IMR-90 (cell line): Measurements from ENCODE around the gene VASN. TPM values are rescaled to one million over a fixed set of nuclear protein-coding genes. Genes with fewer than 3 reads are reported as not detected.

Experiments
- ATAC-seq: fragments of 200-7000 bp; cut with Tn5 transposase; 2 replicates; pipeline ENCODE4 v1.9.1; 2020; ENCODE audit warnings: low read depth, mild to moderate bottlenecking, moderate library complexity
- BruUV-seq: library from RNA; stranded (reverse); fragments of 400-500 nt; replicated peaks from 2 replicates; lab custom pipeline; 2021; lab: Mats Ljungman, UMichigan
- CTCF ChIA-PET: fragments of 300-600 bp; formaldehyde crosslinking; extraction: SDS; loops from one replicate; lab custom pipeline; 2021; ENCODE audit warnings: antibody characterized with exemption; lab: Yijun Ruan, JAX
- POLR2A ChIA-PET: fragments of 300-600 bp; sonication (Branson Sonifier 250); formaldehyde crosslinking; loops from one replicate; lab custom pipeline; 2022; ENCODE audit warnings: antibody characterized with exemption; ENCODE audit not compliant: unreplicated experiment; lab: Charles Lee
- DNase-seq: peaks from one replicate; pipeline ENCODE4 v3.0.0; 2013
- H2AFZ ChIP-seq: replicated peaks from 2 replicates; pipeline ENCODE3; 2013; ENCODE audit warnings: low read length, mild to moderate bottlenecking; ENCODE audit not compliant: poor library complexity
- H2AK5ac ChIP-seq: 2 replicates; pipeline ENCODE4 v1.6.1; 2013; ENCODE audit warnings: low read depth, low read length, inconsistent platforms
- H2AK9ac ChIP-seq: replicated peaks from 2 replicates; pipeline ENCODE3; 2013; ENCODE audit warnings: mild to moderate bottlenecking, low read depth, low read length, moderate library complexity; ENCODE audit not compliant: poor library complexity
- H2BK120ac ChIP-seq: 2 replicates; pipeline ENCODE4 v1.6.1; 2013; ENCODE audit warnings: low read depth, low read length, inconsistent platforms
- H2BK15ac ChIP-seq: 3 replicates; pipeline ENCODE4 v1.6.1; 2013; ENCODE audit warnings: low read depth, low read length, inconsistent platforms
- H2BK20ac ChIP-seq: 2 replicates; pipeline ENCODE4 v1.6.1; 2013; ENCODE audit warnings: low read depth, mild to moderate bottlenecking, inconsistent platforms, low read length, moderate library complexity
- H2BK5ac ChIP-seq: 2 replicates; pipeline ENCODE4 v1.6.1; 2013; ENCODE audit warnings: mild to moderate bottlenecking, low read depth, low read length, inconsistent platforms; ENCODE audit not compliant: poor library complexity, severe bottlenecking
- H3K14ac ChIP-seq: replicated peaks from 2 replicates; pipeline ENCODE4 v1.6.1; 2013; ENCODE audit warnings: low read depth, low read length, inconsistent platforms
- H3K18ac ChIP-seq: 2 replicates; pipeline ENCODE4 v1.6.1; 2013; ENCODE audit warnings: low read depth, low read length, control low read depth
- H3K23ac ChIP-seq: 2 replicates; pipeline ENCODE4 v1.6.1; 2013; ENCODE audit warnings: low read depth, low read length, inconsistent platforms
- H3K27ac ChIP-seq: 2 replicates; pipeline ENCODE4 v1.5.1; 2013; ENCODE audit warnings: mild to moderate bottlenecking, control low read depth, low read length; ENCODE audit not compliant: insufficient read depth
- H3K27me3 ChIP-seq: 2 replicates; pipeline ENCODE4 v1.6.1; 2013; ENCODE audit warnings: low read length; ENCODE audit not compliant: control insufficient read depth, insufficient read depth
- H3K36me3 ChIP-seq: 2 replicates; pipeline ENCODE4 v1.6.1; 2013; ENCODE audit warnings: low read length, mixed read lengths; ENCODE audit not compliant: control insufficient read depth, insufficient read depth
- H3K4ac ChIP-seq: 2 replicates; pipeline ENCODE4 v1.6.1; 2013; ENCODE audit warnings: low read depth, low read length, inconsistent platforms
- H3K4me1 ChIP-seq: 2 replicates; pipeline ENCODE4 v1.6.1; 2013; ENCODE audit warnings: low read length, mixed read lengths; ENCODE audit not compliant: control insufficient read depth, insufficient read depth
- H3K4me2 ChIP-seq: 2 replicates; pipeline ENCODE4 v1.6.1; 2013; ENCODE audit warnings: low read depth, mild to moderate bottlenecking, control low read depth, low read length, moderate library complexity
- H3K4me3 ChIP-seq: 2 replicates; pipeline ENCODE4 v1.5.1; 2013; ENCODE audit warnings: low read depth, mild to moderate bottlenecking, control low read depth, low read length, moderate library complexity; ENCODE audit not compliant: insufficient read depth
- H3K56ac ChIP-seq: 2 replicates; pipeline ENCODE4 v1.6.1; 2013; ENCODE audit warnings: low read length, inconsistent platforms; ENCODE audit not compliant: insufficient read depth; ENCODE audit errors: extremely low read depth
- H3K79me1 ChIP-seq, 2 experiments: 2 replicates each; pipeline ENCODE4 v1.6.1; 2013; ENCODE audit warnings: low read length in 2 of 2, inconsistent platforms in 1 of 2, low read depth in 1 of 2
- H3K9ac ChIP-seq: 2 replicates; pipeline ENCODE4 v1.6.1; 2013; ENCODE audit warnings: low read depth, low read length, control low read depth
- H3K9me1 ChIP-seq: 2 replicates; pipeline ENCODE4 v1.6.1; 2013; ENCODE audit warnings: low read length, inconsistent platforms; ENCODE audit not compliant: insufficient read depth
- H3K9me3 ChIP-seq: 2 replicates; pipeline ENCODE4 v1.6.1; 2013; ENCODE audit warnings: low read length; ENCODE audit not compliant: control insufficient read depth, insufficient read depth
- H4K20me1 ChIP-seq: 2 replicates; pipeline ENCODE4 v1.6.1; 2013; ENCODE audit warnings: low read length, inconsistent platforms; ENCODE audit not compliant: insufficient read depth
- H4K5ac ChIP-seq: 2 replicates; pipeline ENCODE4 v1.6.1; 2013; ENCODE audit warnings: mild to moderate bottlenecking, low read depth, low read length, control low read depth
- H4K8ac ChIP-seq, 2 experiments: 2 replicates each; pipeline ENCODE4 v1.6.1; 2013; ENCODE audit warnings: low read depth in 2 of 2, low read length in 2 of 2, control low read depth in 1 of 2, inconsistent platforms in 1 of 2
- H4K91ac ChIP-seq: 2 replicates; pipeline ENCODE4 v1.6.1; 2013; ENCODE audit warnings: low read depth, low read length, inconsistent platforms; ENCODE audit not compliant: insufficient read depth
- CEBPB ChIP-seq: IDR thresholded peaks from 2 replicates; pipeline ENCODE4 v1.6.1; 2012; ENCODE audit warnings: low read depth, low read length, improper control_type of control experiment
- ELK1 ChIP-seq: fragments of 150-350 bp; IDR thresholded peaks from 2 replicates; pipeline ENCODE4 v1.6.1; 2016; ENCODE audit warnings: low read depth, mild to moderate bottlenecking, low read length, moderate library complexity, borderline replicate concordance
- FOS ChIP-seq: fragments of 150-350 bp; IDR thresholded peaks from 2 replicates; pipeline ENCODE4 v1.6.1; 2016; ENCODE audit warnings: low read depth, low read length
- MAFK ChIP-seq: IDR thresholded peaks from 2 replicates; pipeline ENCODE4 v1.6.1; 2012; ENCODE audit warnings: low read depth, low read length, improper control_type of control experiment
- MXI1 ChIP-seq: IDR thresholded peaks from 2 replicates; pipeline ENCODE4 v1.6.1; 2012; ENCODE audit warnings: low read depth, mild to moderate bottlenecking, low read length, moderate library complexity, borderline replicate concordance
- NFE2L2 ChIP-seq: fragments of 150-350 bp; IDR thresholded peaks from 2 replicates; pipeline ENCODE4 v1.6.1; 2016; ENCODE audit warnings: low read depth, mild to moderate bottlenecking, low read length
- POLR2A ChIP-seq: IDR thresholded peaks from 2 replicates; pipeline ENCODE4 v1.6.1; 2012; ENCODE audit warnings: mild to moderate bottlenecking, low read depth, low read length
- RAD21 ChIP-seq: IDR thresholded peaks from 2 replicates; pipeline ENCODE4 v1.6.1; 2012; ENCODE audit warnings: low read length, improper control_type of control experiment
- RCOR1 ChIP-seq: IDR thresholded peaks from 2 replicates; pipeline ENCODE4 v1.6.1; 2012; ENCODE audit warnings: mild to moderate bottlenecking, low read length, improper control_type of control experiment; ENCODE audit not compliant: insufficient replicate concordance
- SMC3 ChIP-seq: fragments of 150-350 bp; IDR thresholded peaks from 2 replicates; pipeline ENCODE4 v1.6.1; 2016; ENCODE audit warnings: low read depth, mild to moderate bottlenecking, antibody characterized with exemption, low read length, moderate library complexity
- WGBS, 2 experiments: methylation state at CpG; one replicate each; pipeline versions ENCODE4 v1.1.5 to v1.1.7; 2013; ENCODE audit warnings: missing lambda C conversion rate in 2 of 2; ENCODE audit not compliant: insufficient read length in 1 of 2; ENCODE audit errors: extremely low coverage in 2 of 2; 5-methylcytosine and 5-hydroxymethylcytosine counted together
- dilution Hi-C: fragments of 300-500 bp; cut with HindIII; formaldehyde crosslinking; loops from one replicate; pipeline ENCODE4 v1.14.3; 2018; ENCODE audit warnings: low sequenced_read_pairs; ENCODE audit not compliant: unreplicated experiment
- in situ Hi-C: fragments of 300-500 bp; cut with MboI; formaldehyde crosslinking; loops from 3 replicates; pipeline ENCODE4 v1.14.3; 2019; ENCODE audit warnings: low sequenced_read_pairs, inconsistent platforms, mixed read lengths
- intact Hi-C: fragments of 100-400 bp; cut with micrococcal nuclease; formaldehyde crosslinking; loops from 2 replicates; pipeline ENCODE4 v1.10.0; 2022
- polyA plus RNA-seq, 3 experiments: library from polyadenylated mRNA; depleted of rRNA; stranded (reverse); fragments of >200 nt; gene quantifications; 2 replicates each; pipeline ENCODE4 v1.2.3, GENCODE V29; 2012; ENCODE audit warnings: low replicate concordance in 1 of 3
- total RNA-seq: library from RNA; depleted of rRNA; stranded (reverse); fragments of >200 nt; gene quantifications from 2 replicates; pipeline ENCODE4 v1.2.3, GENCODE V29; 2012
- TF ChIP-seq, protein P1 (sequence below): conservative IDR thresholded peaks from 2 replicates; pipeline ENCODE4 v1.5.1; 2012; ENCODE audit warnings: mild to moderate bottlenecking, low read depth, low read length, improper control_type of control experiment
- TF ChIP-seq, protein P2 (sequence below): fragments of 150-350 bp; IDR thresholded peaks from 2 replicates; pipeline ENCODE4 v1.6.1; 2017; ENCODE audit warnings: mild to moderate bottlenecking, antibody characterized with exemption, low read length, low read depth

VASN gene
- total and polyA plus RNA-seq, 2 of the 4 experiments (the other 2 are of a cell fraction): 9.3 to 87.2 TPM

GRCh38 chr16:4358236-4358635 lies 13.4 kb upstream of the VASN start:
- Histone ChIP-seq H2BK20ac (no peak overlapping the region), H3K9ac (no peak overlapping the region), H2AFZ (no peak overlapping the region), H3K4me2 (no peak overlapping the region), H4K91ac (no peak overlapping the region), H3K4me3 (no peak overlapping the region), H3K56ac (no peak overlapping the region), H3K27ac (no peak overlapping the region), H3K23ac (no peak overlapping the region), H4K5ac (no peak overlapping the region), H2AK5ac (peak overlapping the region; percentile 76; the same call in 1 of the 2 replicates), H3K79me1 (no peaks in the 10 kb centered on the region), H2BK5ac (no peak overlapping the region), H3K4me1 (peaks cover 1% of the 10 kb centered on the region; the same call in 1 of the 2 replicates), H3K18ac (no peak overlapping the region), H4K8ac (no peak overlapping the region), H3K9me3 (no peaks in the 10 kb centered on the region), H3K36me3 (peaks cover 4% of the 10 kb centered on the region; the same call in 1 of the 2 replicates), H3K27me3 (no peaks in the 10 kb centered on the region), H3K4ac (no peak overlapping the region), H3K9me1 (0 out of 2 replicates have a peak, but pooled peaks cover 5% of the 10 kb centered on the region), H3K14ac (no peak overlapping the region), H4K20me1 (peaks cover 4% of the 10 kb centered on the region; the same call in 1 of the 2 replicates), H2AK9ac (no peak overlapping the region), H2BK15ac (no peak overlapping the region), H2BK120ac (no peak overlapping the region)
- WGBS, 2 experiments: 96% methylated on average over 13 of the region's 19 CpGs; no CpG with 5 or more reads in 1 of the 2 experiments
- ATAC-seq (no peak), DNase-seq (no peak)
- BruUV-seq: no TSS peak
- in situ Hi-C loops: no loop called here
- dilution Hi-C loops: no loop called here
- intact Hi-C loops: no loop called here
- ChIA-PET POLR2A (no interaction called here), CTCF (interaction anchor here (0.8 kb wide), 1 partner anchor 44 kb away, joined by 4 read pairs; no protein-coding TSS in a partner anchor)
- TF ChIP-seq, protein P1, sequence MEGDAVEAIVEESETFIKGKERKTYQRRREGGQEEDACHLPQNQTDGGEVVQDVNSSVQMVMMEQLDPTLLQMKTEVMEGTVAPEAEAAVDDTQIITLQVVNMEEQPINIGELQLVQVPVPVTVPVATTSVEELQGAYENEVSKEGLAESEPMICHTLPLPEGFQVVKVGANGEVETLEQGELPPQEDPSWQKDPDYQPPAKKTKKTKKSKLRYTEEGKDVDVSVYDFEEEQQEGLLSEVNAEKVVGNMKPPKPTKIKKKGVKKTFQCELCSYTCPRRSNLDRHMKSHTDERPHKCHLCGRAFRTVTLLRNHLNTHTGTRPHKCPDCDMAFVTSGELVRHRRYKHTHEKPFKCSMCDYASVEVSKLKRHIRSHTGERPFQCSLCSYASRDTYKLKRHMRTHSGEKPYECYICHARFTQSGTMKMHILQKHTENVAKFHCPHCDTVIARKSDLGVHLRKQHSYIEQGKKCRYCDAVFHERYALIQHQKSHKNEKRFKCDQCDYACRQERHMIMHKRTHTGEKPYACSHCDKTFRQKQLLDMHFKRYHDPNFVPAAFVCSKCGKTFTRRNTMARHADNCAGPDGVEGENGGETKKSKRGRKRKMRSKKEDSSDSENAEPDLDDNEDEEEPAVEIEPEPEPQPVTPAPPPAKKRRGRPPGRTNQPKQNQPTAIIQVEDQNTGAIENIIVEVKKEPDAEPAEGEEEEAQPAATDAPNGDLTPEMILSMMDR: no peak
- no peak for TF ChIP-seq FOS
- TF ChIP-seq SMC3: no peak
- TF ChIP-seq, protein P2, sequence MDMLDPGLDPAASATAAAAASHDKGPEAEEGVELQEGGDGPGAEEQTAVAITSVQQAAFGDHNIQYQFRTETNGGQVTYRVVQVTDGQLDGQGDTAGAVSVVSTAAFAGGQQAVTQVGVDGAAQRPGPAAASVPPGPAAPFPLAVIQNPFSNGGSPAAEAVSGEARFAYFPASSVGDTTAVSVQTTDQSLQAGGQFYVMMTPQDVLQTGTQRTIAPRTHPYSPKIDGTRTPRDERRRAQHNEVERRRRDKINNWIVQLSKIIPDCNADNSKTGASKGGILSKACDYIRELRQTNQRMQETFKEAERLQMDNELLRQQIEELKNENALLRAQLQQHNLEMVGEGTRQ: no peak
- TF ChIP-seq RAD21: no peak
- TF ChIP-seq CEBPB: no peak
- TF ChIP-seq NFE2L2: no peak
- TF ChIP-seq POLR2A: no peak
- TF ChIP-seq MAFK: no peak
- no peak for TF ChIP-seq MXI1
- TF ChIP-seq ELK1: no peak
- no peak for TF ChIP-seq RCOR1
